Activated CD4-positive, alpha-beta T cell treated with anti-CD3 and anti-CD28 coated beads for 4 hours (primary cell): ENCODE results near the gene TNKS2.
A peak's percentile ranks its signal among the peaks of the same experiment; 100 is the strongest.
"Not testable (repeated sequence)": the region's sequence is repeated elsewhere in the genome, so short reads cannot be mapped to it uniquely, and the experiment has no call there.

Experiments
- DNase-seq, 2 donors: peaks; one replicate each; pipeline ENCODE4 v3.0.0-alpha.2; 2020

TNKS2 gene

GRCh38 chr10:91879515-91880170, 81.4 kb downstream of the TNKS2 start:
- DNase-seq: no peak

GRCh38 chr10:91880310-91880709, 82.1 kb downstream of the TNKS2 start:
- no peak for DNase-seq

- DNase-seq: no peak
Observed at GRCh38 chr10:91883549-91884444, 85.6 kb downstream of the TNKS2 start.

- DNase-seq: no peak
Observed at GRCh38 chr10:91884536-91884935, 86.3 kb downstream of the TNKS2 start.

- no peak for DNase-seq
Observed at GRCh38 chr10:91885362-91886079, 87.3 kb downstream of the TNKS2 start.

GRCh38 chr10:91886954-91887271, 88.7 kb downstream of the TNKS2 start:
- no peak for DNase-seq

GRCh38 chr10:91887272-91888076, 89.2 kb downstream of the TNKS2 start:
- peak; percentile 16 to 25 for DNase-seq

- DNase-seq: no peak
Observed at GRCh38 chr10:91891125-91892001, 93.1 kb downstream of the TNKS2 start.

GRCh38 chr10:91893051-91893450, 94.8 kb downstream of the TNKS2 start:
- DNase-seq: no peak

- not testable (repeated sequence) for DNase-seq
Observed at GRCh38 chr10:91894261-91894685, 96.0 kb downstream of the TNKS2 start.

GRCh38 chr10:91896212-91896756, 98.1 kb downstream of the TNKS2 start:
- no peak for DNase-seq

GRCh38 chr10:91897421-91897820, 99.2 kb downstream of the TNKS2 start:
- no peak for DNase-seq

GRCh38 chr10:91901784-91902677, 103.8 kb downstream of the TNKS2 start:
- peak; percentile 63 to 77 for DNase-seq

GRCh38 chr10:91907033-91907594, 108.9 kb downstream of the TNKS2 start:
- no peak for DNase-seq

- no peak for DNase-seq
Observed at GRCh38 chr10:91907914-91908336, 109.7 kb downstream of the TNKS2 start.

GRCh38 chr10:91908337-91909116, 110.3 kb downstream of the TNKS2 start:
- peak; percentile 61 to 68 for DNase-seq

GRCh38 chr10:91909117-91909677, 111.0 kb downstream of the TNKS2 start, which contains the start of gene FGFBP3:
TSS of gene FGFBP3 (minus strand) at chr10:91909486. CDS start at chr10:91908969, 517 bp downstream.
- DNase-seq: peak; percentile 26 to 30

- no peak for DNase-seq
Observed at GRCh38 chr10:91910467-91910866, 112.2 kb downstream of the TNKS2 start.
